MM.1S (cell line): ENCODE data around the gene KCNIP4.

Experiments used
- CTCF ChIP-seq: fragments of 300-600 bp; sonication (generic); IDR thresholded peaks from 2 replicates; pipeline ENCODE4 v1.5.1; 2016; ENCODE audit warnings: antibody characterized with exemption, low read length, mixed read lengths
- EZH2 ChIP-seq: fragments of 300-600 bp; sonication (generic); optimal IDR thresholded peaks from 2 replicates; pipeline ENCODE3; 2017; ENCODE audit warnings: low read depth, mild to moderate bottlenecking, antibody characterized with exemption, low read length, mixed read lengths

DNA sequence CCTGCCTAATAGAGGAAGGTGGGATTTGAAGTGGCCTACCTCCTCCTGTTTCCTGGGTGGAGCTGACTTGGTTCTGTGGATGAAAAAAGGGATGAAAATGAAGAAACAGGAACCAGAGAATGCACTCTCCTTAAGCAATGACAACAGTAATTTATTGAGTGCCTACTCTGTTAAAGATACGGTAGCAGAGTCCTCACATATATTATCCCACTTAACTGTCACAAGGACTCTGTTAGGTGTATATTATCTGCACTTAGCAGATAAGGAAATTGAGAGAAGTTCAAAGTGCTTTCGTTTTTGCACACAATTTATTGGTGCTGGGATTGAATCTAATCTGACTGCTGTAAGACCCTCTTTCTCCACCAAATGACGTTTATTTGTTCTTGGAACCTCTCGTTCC is 947.1 kb downstream of the KCNIP4 start:
- TF ChIP-seq CTCF (no peak), EZH2 (no peak)
